ENCODE results near the gene ARRB2.

ARRB2 gene

GRCh38 chr17:4715063-4715744 is 4.8 kb downstream of the ARRB2 start:
- H3K9me3 ChIP-seq (ENCODE audit: low read length), result no peaks in the 10 kb centered on the region
- H3K27me3 ChIP-seq (ENCODE audit: insufficient read depth, low read length), result no peaks in the 10 kb centered on the region
- no peaks in the 10 kb centered on the region for H4K20me1 ChIP-seq (ENCODE audit: insufficient read depth, low read length)
- peaks cover 44% of the 10 kb centered on the region for H3K4me1 ChIP-seq (ENCODE audit: insufficient read depth, low read length, severe bottlenecking)
- no peaks in the 10 kb centered on the region for H3K9me2 ChIP-seq (ENCODE audit: low read depth, low read length)
- H3K79me2 ChIP-seq (ENCODE audit: insufficient read depth, low read length), result no peaks in the 10 kb centered on the region
- peak overlapping the region; percentile 27; the same call in 1 of the 2 replicates for H3K4me2 ChIP-seq (ENCODE audit: low read length)
- no peak overlapping the region for H3K4me3 ChIP-seq (ENCODE audit: low read depth, low read length, poor library complexity, severe bottlenecking)
- TF ChIP-seq EZH2 (IDR thresholded peaks at IDR 0.05; ENCODE audit: borderline replicate concordance, low read length), result no peak
- no peak for TF ChIP-seq CTCF (IDR thresholded peaks at IDR 0.05; ENCODE audit: low read length)
- H2AFZ ChIP-seq (ENCODE audit: low read length), result no peak overlapping the region
- H3K27ac ChIP-seq (ENCODE audit: low read depth, low read length, poor library complexity, severe bottlenecking), result peak overlapping the region; percentile 7
- H3K9ac ChIP-seq (ENCODE audit: low read length), result no peak overlapping the region; the same call in 1 of the 2 replicates
- no peaks in the 10 kb centered on the region for H3F3A ChIP-seq (ENCODE audit: insufficient read depth, low read length)
- peaks cover 33% of the 10 kb centered on the region for H3K36me3 ChIP-seq (ENCODE audit: insufficient read depth, low read length)

- H3K27ac ChIP-seq (ENCODE audit: low read depth, low read length, poor library complexity, severe bottlenecking), result no peak overlapping the region
- H3K9ac ChIP-seq (ENCODE audit: low read length), result no peak overlapping the region
- no peak overlapping the region for H3K4me2 ChIP-seq (ENCODE audit: low read length)
- H4K20me1 ChIP-seq (ENCODE audit: insufficient read depth, low read length), result no peaks in the 10 kb centered on the region
- no peak overlapping the region for H2AFZ ChIP-seq (ENCODE audit: low read length)
- no peaks in the 10 kb centered on the region for H3K9me3 ChIP-seq (ENCODE audit: low read length)
- no peak for TF ChIP-seq CTCF (IDR thresholded peaks at IDR 0.05; ENCODE audit: low read length)
- no peak for TF ChIP-seq EZH2 (IDR thresholded peaks at IDR 0.05; ENCODE audit: borderline replicate concordance, low read length)
- H3K4me1 ChIP-seq (ENCODE audit: insufficient read depth, low read length, severe bottlenecking), result peaks cover 50% of the 10 kb centered on the region
- no peaks in the 10 kb centered on the region for H3K9me2 ChIP-seq (ENCODE audit: low read depth, low read length)
- H3K36me3 ChIP-seq (ENCODE audit: insufficient read depth, low read length), result peaks cover 39% of the 10 kb centered on the region
- H3F3A ChIP-seq (ENCODE audit: insufficient read depth, low read length), result no peaks in the 10 kb centered on the region
- no peaks in the 10 kb centered on the region for H3K79me2 ChIP-seq (ENCODE audit: insufficient read depth, low read length)
- no peak overlapping the region for H3K4me3 ChIP-seq (ENCODE audit: low read depth, low read length, poor library complexity, severe bottlenecking)
- no peaks in the 10 kb centered on the region for H3K27me3 ChIP-seq (ENCODE audit: insufficient read depth, low read length)
Observed at GRCh38 chr17:4716081-4716480, 5.6 kb downstream of the ARRB2 start.

- H3K9me3 ChIP-seq (ENCODE audit: low read length), result no peaks in the 10 kb centered on the region
- TF ChIP-seq CTCF (IDR thresholded peaks at IDR 0.05; ENCODE audit: low read length), result no peak
- TF ChIP-seq EZH2 (IDR thresholded peaks at IDR 0.05; ENCODE audit: borderline replicate concordance, low read length), result no peak
- no peak overlapping the region for H3K4me3 ChIP-seq (ENCODE audit: low read depth, low read length, poor library complexity, severe bottlenecking)
- H3K79me2 ChIP-seq (ENCODE audit: insufficient read depth, low read length), result no peaks in the 10 kb centered on the region
- no peak overlapping the region for H3K4me2 ChIP-seq (ENCODE audit: low read length)
- H3K9me2 ChIP-seq (ENCODE audit: low read depth, low read length), result no peaks in the 10 kb centered on the region
- H3K4me1 ChIP-seq (ENCODE audit: insufficient read depth, low read length, severe bottlenecking), result peaks cover 52% of the 10 kb centered on the region
- H2AFZ ChIP-seq (ENCODE audit: low read length), result no peak overlapping the region
- no peaks in the 10 kb centered on the region for H3F3A ChIP-seq (ENCODE audit: insufficient read depth, low read length)
- no peaks in the 10 kb centered on the region for H3K27me3 ChIP-seq (ENCODE audit: insufficient read depth, low read length)
- no peaks in the 10 kb centered on the region for H4K20me1 ChIP-seq (ENCODE audit: insufficient read depth, low read length)
- peaks cover 39% of the 10 kb centered on the region for H3K36me3 ChIP-seq (ENCODE audit: insufficient read depth, low read length)
- no peak overlapping the region for H3K9ac ChIP-seq (ENCODE audit: low read length)
- no peak overlapping the region for H3K27ac ChIP-seq (ENCODE audit: low read depth, low read length, poor library complexity, severe bottlenecking)
Observed at GRCh38 chr17:4717791-4718190, 7.4 kb downstream of the ARRB2 start.

Data from OCI-LY1 (cell line).